ENCODE measurements around the gene GGNBP2. TPM values are rescaled to one million over a fixed set of nuclear protein-coding genes. Genes with fewer than 3 reads are reported as not detected.

The GGNBP2 gene
- total and polyA plus RNA-seq, 2 of the 8 experiments (the other 6 are each of a cell fraction or from before 2014, with no cell fraction given): 29.2 to 35.8 TPM

DNA sequence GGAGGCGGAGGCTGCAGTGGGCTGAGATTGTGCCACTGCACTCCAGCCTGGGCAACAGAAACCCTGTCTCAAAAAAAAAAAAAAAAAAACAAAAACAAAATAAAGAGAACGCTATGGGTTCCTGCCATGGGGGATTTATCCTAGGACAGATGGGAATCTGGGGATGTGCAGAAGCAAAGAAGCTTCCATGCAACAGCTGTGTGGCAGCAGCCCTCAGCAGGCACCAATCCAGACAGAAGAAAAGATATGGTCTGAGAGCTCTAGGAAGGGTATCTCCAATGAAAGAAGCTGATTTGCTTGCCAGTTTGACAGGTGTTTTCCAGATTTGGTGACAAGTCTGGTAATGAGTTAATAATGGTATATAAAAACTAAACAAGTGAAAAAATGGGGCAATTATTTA lies 21.6 kb upstream of the GGNBP2 start:
- Histone ChIP-seq H4K5ac (ENCODE audit: insufficient read length, low read depth, low read length) (no peak overlapping the region), H3K79me2 (ENCODE audit: control insufficient read depth in 1 of 2, insufficient read depth in 2 of 2, low read length in 2 of 2) (peaks cover 0 to 3% of the 10 kb centered on the region in 2 experiments; a peak in 1 of 4 replicates), H2BK15ac (ENCODE audit: low read length) (no peak overlapping the region), H3K9ac (replicated peaks in 1 of 4; ENCODE audit: extremely low read depth in 1 of 4, low read depth in 3 of 4, low read length in 3 of 4) (no peak overlapping the region), H3K27me3 (replicated peaks in 1 of 4; ENCODE audit: control insufficient read depth in 3 of 4, extremely low read depth in 1 of 4, insufficient read depth in 3 of 4, low read length in 3 of 4) (no peaks in the 10 kb centered on the region), H4K91ac (replicated peaks; ENCODE audit: insufficient read length, low read length) (no peak overlapping the region), H3K4me2 (ENCODE audit: insufficient read depth in 1 of 2, low read depth in 2 of 2, low read length in 2 of 2) (no peak overlapping the region), H3K4me1 (replicated peaks in 1 of 4; ENCODE audit: control insufficient read depth in 3 of 4, insufficient read depth in 4 of 4, low read length in 3 of 4) (no peaks in the 10 kb centered on the region), H3K79me1 (ENCODE audit: low read depth, low read length) (peaks cover 3% of the 10 kb centered on the region; the same call in 1 of the 2 replicates), H3K36me3 (ENCODE audit: control insufficient read depth in 2 of 4, insufficient read depth in 4 of 4, low read length in 3 of 4) (peaks cover 31 to 82% (median 53%) of the 10 kb centered on the region in 4 experiments), H3K56ac (replicated peaks; ENCODE audit: insufficient read length, low read depth, low read length) (no peak overlapping the region), H3K23me2 (ENCODE audit: low read depth, low read length) (no peaks in the 10 kb centered on the region), H3K23ac (ENCODE audit: insufficient read length) (no peak overlapping the region), H2BK20ac (ENCODE audit: low read length) (no peak overlapping the region), H3K18ac (ENCODE audit: extremely low read depth, low read length) (no peak overlapping the region), H4K20me1 (replicated peaks in 1 of 2; ENCODE audit: control insufficient read depth in 1 of 2, insufficient read depth in 2 of 2, low read length in 2 of 2) (peaks cover 4 to 9% of the 10 kb centered on the region in 2 experiments), H4K8ac (ENCODE audit: extremely low read depth, insufficient read depth, low read length) (no peak overlapping the region), H3K27ac (ENCODE audit: low read depth, low read length) (no peak overlapping the region), H3K9me3 (ENCODE audit: insufficient read depth in 2 of 2, low read depth in 1 of 2, low read length in 1 of 2) (no peaks in the 10 kb centered on the region), H2BK5ac (ENCODE audit: low read depth, low read length) (no peak overlapping the region), H2BK12ac (ENCODE audit: low read depth, low read length) (no peak overlapping the region), H2AK5ac (ENCODE audit: low read depth, low read length) (no peak overlapping the region), H3K4ac (replicated peaks; ENCODE audit: insufficient read length, low read depth, low read length) (no peak overlapping the region), H2AFZ (ENCODE audit: low read length) (no peak overlapping the region), H3K14ac (ENCODE audit: insufficient read length) (no peak overlapping the region), H2BK120ac (replicated peaks; ENCODE audit: low read depth, low read length) (no peak overlapping the region), H3K4me3 (ENCODE audit: extremely low read depth in 1 of 4, insufficient read depth in 2 of 4, low read depth in 3 of 4, low read length in 4 of 4) (no peak overlapping the region)
- FAIRE-seq (no peak), DNase-seq (ENCODE audit: low read depth in 1 of 2, low spot score in 2 of 2) (no peak)
- POLR2A ChIA-PET (ENCODE audit: partially characterized antibody): interaction anchor here (1.3 to 7.7 kb wide), 6 partner anchors 6 to 32 kb away, joined by 4 to 89 read pairs (median 17); partner anchors contain the start of genes MYO19 and PIGW
- CTCF ChIA-PET (ENCODE audit: partially characterized antibody): no interaction called here
- WGBS, 2 experiments (ENCODE audit: extremely low coverage in 1 of 2, insufficient coverage in 1 of 2, insufficient read length in 1 of 2, insufficient replicate concordance in 2 of 2, low coverage in 1 of 2, low lambda C conversion rate in 2 of 2, missing lambda C conversion rate in 1 of 2): 88% methylated on average over 2 of the region's 2 CpGs; no CpG with 5 or more reads in 1 of the 2 experiments
- TF ChIP-seq RFX5 (IDR thresholded peaks at IDR 0.05; ENCODE audit: borderline replicate concordance, low read depth, low read length) (no peak), CHD1 (IDR thresholded peaks at IDR 0.05; ENCODE audit: low read depth, low read length) (no peak), SP1 (IDR thresholded peaks at IDR 0.05; ENCODE audit: low read depth, low read length) (no peak), CEBPB (IDR thresholded peaks at IDR 0.05; ENCODE audit: low read depth, low read length) (no peak)
